ENCODE measurements around the gene CRYBA2.

The CRYBA2 gene

GRCh38 chr2:219035942-219036341 is 42.7 kb upstream of the CRYBA2 start:
- no peak overlapping the region for H3K4me3 ChIP-seq (ENCODE audit: low read length)
- TF ChIP-seq CTCF (conservative IDR thresholded peaks at IDR 0.05; ENCODE audit: low read depth, low read length), result no peak
- no peak for DNase-seq (ENCODE audit: low read depth)

GRCh38 chr2:219034823-219035222 is 41.6 kb upstream of the CRYBA2 start:
- no peak for TF ChIP-seq CTCF (conservative IDR thresholded peaks at IDR 0.05; ENCODE audit: low read depth, low read length)
- H3K4me3 ChIP-seq (ENCODE audit: low read length), result no peak overlapping the region
- DNase-seq (ENCODE audit: low read depth), result no peak

GRCh38 chr2:219032051-219032745 is 39.0 kb upstream of the CRYBA2 start:
- H3K4me3 ChIP-seq (ENCODE audit: low read length), result no peak overlapping the region
- no peak for DNase-seq (ENCODE audit: low read depth)
- TF ChIP-seq CTCF (conservative IDR thresholded peaks at IDR 0.05; ENCODE audit: low read depth, low read length), result no peak

- H3K4me3 ChIP-seq (ENCODE audit: low read length), result no peak overlapping the region
- TF ChIP-seq CTCF (conservative IDR thresholded peaks at IDR 0.05; ENCODE audit: low read depth, low read length), result no peak
- no peak for DNase-seq (ENCODE audit: low read depth)
Measured at GRCh38 chr2:219031005-219031738, 38.0 kb upstream of the CRYBA2 start.

- DNase-seq (ENCODE audit: low read depth), result no peak
- TF ChIP-seq CTCF (conservative IDR thresholded peaks at IDR 0.05; ENCODE audit: low read depth, low read length), result no peak
Measured at GRCh38 chr2:219030177-219030940, 37.1 kb upstream of the CRYBA2 start.

GRCh38 chr2:219029829-219030165 is 36.6 kb upstream of the CRYBA2 start:
- TF ChIP-seq CTCF (conservative IDR thresholded peaks at IDR 0.05; ENCODE audit: low read depth, low read length), result peak; percentile 96
- DNase-seq (ENCODE audit: low read depth), result peak; percentile 8
- no peak overlapping the region for H3K4me3 ChIP-seq (ENCODE audit: low read length)

More at GRCh38 chr2:219030177-219030940, 37.1 kb upstream of the CRYBA2 start:
- no peak overlapping the region for H3K4me3 ChIP-seq (ENCODE audit: low read length)
